ENCODE results near the gene MVB12A. TPM values are rescaled to one million over a fixed set of nuclear protein-coding genes. Genes with fewer than 3 reads are reported as not detected.

MVB12A gene
- total and polyA plus RNA-seq, 2 experiments from 2014 or later, result 130 to 148 TPM

DNA sequence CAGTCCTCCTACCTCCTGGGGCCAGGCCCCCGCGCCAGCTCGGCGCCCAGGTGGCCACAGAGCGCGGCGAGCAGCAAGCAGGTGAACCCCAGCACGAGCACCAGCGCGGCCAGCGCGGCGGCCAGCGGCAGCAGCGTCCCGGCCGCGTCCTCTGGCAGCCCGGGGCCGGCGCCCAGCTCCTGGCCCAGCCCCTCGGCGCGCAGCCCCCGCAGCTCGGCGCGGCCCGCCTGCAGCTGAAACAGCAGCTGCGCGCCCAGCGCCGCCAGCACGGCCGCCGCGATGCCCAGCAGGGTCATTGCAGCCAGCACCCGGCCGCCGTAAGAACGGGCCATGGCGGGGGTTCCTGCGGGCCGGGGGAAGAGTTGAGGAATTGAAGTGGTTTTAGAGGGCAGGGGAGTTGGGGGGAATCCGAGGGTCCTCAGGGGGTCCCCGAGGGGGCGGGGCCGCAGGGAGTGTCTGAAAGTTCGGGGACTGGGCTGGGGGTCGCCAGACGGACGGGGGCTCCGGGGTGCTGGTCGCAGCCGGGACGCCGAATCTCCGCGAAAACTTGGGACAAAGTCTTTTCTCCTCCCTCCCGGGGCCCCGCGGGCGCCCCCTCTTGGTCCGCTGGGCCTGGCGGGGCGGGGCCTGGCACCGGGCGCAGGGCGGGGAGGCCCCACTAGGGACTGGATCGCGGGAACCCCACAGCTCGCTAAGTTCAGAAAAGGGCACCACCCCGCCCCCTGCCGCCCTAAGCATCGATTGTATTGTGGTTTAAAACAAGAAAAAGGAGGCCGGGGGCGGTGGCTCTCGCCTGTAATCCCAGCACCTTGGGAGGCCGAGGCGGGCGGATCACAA is 28.5 kb downstream of the MVB12A start, which contains the start of gene TMEM221:
TSS of gene TMEM221 (minus strand) at position 538 of the 837 bp plus-strand sequence. CDS start at position 332, 206 bp downstream.
- peak within 1 kb of the TSS; percentile 52 for H3K4me3 ChIP-seq
- H3K27me3 ChIP-seq, result peaks cover 16% of the 10 kb centered on the region
- no peaks in the 10 kb centered on the region for H3K4me1 ChIP-seq (ENCODE audit: low read depth)
- H3K27ac ChIP-seq, result no peak within 1 kb of the TSS
- TF ChIP-seq, protein P1, sequence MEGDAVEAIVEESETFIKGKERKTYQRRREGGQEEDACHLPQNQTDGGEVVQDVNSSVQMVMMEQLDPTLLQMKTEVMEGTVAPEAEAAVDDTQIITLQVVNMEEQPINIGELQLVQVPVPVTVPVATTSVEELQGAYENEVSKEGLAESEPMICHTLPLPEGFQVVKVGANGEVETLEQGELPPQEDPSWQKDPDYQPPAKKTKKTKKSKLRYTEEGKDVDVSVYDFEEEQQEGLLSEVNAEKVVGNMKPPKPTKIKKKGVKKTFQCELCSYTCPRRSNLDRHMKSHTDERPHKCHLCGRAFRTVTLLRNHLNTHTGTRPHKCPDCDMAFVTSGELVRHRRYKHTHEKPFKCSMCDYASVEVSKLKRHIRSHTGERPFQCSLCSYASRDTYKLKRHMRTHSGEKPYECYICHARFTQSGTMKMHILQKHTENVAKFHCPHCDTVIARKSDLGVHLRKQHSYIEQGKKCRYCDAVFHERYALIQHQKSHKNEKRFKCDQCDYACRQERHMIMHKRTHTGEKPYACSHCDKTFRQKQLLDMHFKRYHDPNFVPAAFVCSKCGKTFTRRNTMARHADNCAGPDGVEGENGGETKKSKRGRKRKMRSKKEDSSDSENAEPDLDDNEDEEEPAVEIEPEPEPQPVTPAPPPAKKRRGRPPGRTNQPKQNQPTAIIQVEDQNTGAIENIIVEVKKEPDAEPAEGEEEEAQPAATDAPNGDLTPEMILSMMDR (IDR thresholded peaks at IDR 0.05; ENCODE audit: low read depth, low read length), result peak; percentile 62
- no peaks in the 10 kb centered on the region for H3K9me3 ChIP-seq (ENCODE audit: low read depth)
- H3K36me3 ChIP-seq, result no peaks in the 10 kb centered on the region
- DNase-seq (ENCODE audit: low read depth in 1 of 2, low spot score in 1 of 2), result peak; percentile 49 to 71

DNA sequence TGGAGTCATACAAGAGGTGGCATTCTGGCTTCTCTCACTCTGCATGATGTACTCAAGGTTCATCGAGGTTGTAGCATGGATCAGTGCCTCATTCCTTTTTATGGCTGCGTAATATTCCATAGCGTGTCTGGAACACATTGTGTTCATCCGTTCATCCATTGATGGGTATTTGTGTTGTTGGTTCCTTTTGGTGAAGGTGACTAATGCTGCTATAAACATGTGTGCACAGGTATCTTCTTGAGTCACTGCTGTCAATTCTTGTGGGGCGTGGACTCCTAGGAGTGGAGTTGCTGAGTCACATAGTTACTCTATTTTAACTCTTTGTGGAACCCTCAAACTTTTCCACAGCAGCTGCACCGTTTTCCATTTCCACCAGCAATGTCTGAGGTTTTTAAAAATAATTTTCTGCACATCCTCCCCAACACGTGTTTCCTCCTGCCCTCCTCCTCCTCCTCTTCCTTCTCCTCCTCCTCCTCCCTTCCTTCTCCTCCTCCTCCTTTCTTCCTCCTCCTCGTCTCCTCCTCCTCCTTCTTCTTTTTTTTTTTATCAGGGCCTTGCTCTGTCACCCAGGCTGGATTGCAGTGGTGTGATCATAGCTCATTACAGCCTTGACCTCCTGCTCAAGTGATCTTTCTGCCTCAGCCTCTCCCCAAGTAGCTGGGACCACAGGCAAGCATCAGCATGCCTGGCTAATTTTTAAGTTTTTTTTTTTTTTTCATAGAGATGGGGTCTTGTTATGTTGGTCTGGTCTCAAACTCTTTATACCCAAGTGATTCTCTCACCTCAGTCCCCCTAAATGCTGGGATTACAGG is 30.6 kb downstream of the MVB12A start:
- Histone ChIP-seq H3K27ac (no peak overlapping the region), H3K27me3 (peaks cover 36% of the 10 kb centered on the region), H3K36me3 (no peaks in the 10 kb centered on the region), H3K4me3 (no peak overlapping the region), H3K4me1 (ENCODE audit: low read depth) (no peaks in the 10 kb centered on the region), H3K9me3 (ENCODE audit: low read depth) (no peaks in the 10 kb centered on the region)
- DNase-seq (ENCODE audit: low read depth in 1 of 2, low spot score in 1 of 2), result no peak
- TF ChIP-seq, protein P1 (IDR thresholded peaks at IDR 0.05; ENCODE audit: low read depth, low read length), result no peak

DNA sequence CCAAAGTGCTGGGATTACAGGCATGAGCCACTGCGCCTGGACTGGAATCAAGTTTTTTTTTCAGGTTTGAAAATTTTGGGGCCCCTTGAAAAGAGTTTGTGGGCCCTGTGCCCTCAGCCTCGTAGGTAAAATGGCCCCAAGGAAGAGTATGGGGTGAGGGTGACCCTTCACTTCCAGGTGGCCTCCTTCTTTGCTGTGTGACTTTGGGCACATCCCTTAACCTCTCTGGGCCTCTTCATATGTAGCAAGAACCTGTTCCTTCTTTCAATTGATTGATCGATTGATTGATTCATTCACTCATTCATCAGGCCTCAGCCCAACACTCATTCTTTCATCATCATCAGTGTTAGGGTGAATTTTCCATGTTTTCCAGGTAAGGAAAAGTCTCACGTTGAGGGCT is 32.0 kb downstream of the MVB12A start:
- H3K27me3 ChIP-seq, result peaks cover 43% of the 10 kb centered on the region
- H3K4me3 ChIP-seq, result no peak overlapping the region
- no peaks in the 10 kb centered on the region for H3K9me3 ChIP-seq (ENCODE audit: low read depth)
- no peaks in the 10 kb centered on the region for H3K4me1 ChIP-seq (ENCODE audit: low read depth)
- TF ChIP-seq, protein P1 (IDR thresholded peaks at IDR 0.05; ENCODE audit: low read depth, low read length), result no peak
- no peak overlapping the region for H3K27ac ChIP-seq
- no peak for DNase-seq (ENCODE audit: low read depth in 1 of 2, low spot score in 1 of 2)
- H3K36me3 ChIP-seq, result no peaks in the 10 kb centered on the region

DNA sequence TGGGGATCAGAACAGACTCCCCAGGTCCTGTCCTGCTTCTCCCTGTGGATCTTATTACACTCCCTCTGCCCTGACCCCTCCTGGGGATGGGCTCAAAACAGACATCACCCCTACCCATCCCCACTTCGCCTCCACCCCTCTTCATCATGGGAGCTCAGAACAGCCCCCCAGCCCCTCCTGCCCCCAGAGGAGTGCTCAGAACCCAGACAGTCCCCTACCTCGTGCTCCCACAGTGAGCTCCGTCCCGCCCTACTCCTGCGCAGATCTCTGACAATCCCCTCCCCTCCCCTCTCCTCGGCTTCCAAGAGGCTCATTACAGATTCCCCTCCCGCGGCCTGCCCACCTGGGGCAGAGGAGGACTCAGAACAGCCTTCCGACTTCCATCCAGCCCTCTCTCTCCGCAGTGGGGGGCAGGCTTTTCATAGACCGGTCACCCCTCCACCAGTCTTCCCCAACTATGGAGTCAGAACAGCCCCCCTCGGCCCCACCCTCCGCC is 34.8 kb downstream of the MVB12A start:
- Histone ChIP-seq H3K36me3 (no peaks in the 10 kb centered on the region), H3K27me3 (peaks cover 46% of the 10 kb centered on the region), H3K4me3 (no peak overlapping the region), H3K9me3 (ENCODE audit: low read depth) (no peaks in the 10 kb centered on the region), H3K27ac (no peak overlapping the region), H3K4me1 (ENCODE audit: low read depth) (no peaks in the 10 kb centered on the region)
- TF ChIP-seq, protein P1 (IDR thresholded peaks at IDR 0.05; ENCODE audit: low read depth, low read length), result no peak
- DNase-seq (ENCODE audit: low read depth in 1 of 2, low spot score in 1 of 2), result peak in 1 of 2 donors; percentile 29

DNA sequence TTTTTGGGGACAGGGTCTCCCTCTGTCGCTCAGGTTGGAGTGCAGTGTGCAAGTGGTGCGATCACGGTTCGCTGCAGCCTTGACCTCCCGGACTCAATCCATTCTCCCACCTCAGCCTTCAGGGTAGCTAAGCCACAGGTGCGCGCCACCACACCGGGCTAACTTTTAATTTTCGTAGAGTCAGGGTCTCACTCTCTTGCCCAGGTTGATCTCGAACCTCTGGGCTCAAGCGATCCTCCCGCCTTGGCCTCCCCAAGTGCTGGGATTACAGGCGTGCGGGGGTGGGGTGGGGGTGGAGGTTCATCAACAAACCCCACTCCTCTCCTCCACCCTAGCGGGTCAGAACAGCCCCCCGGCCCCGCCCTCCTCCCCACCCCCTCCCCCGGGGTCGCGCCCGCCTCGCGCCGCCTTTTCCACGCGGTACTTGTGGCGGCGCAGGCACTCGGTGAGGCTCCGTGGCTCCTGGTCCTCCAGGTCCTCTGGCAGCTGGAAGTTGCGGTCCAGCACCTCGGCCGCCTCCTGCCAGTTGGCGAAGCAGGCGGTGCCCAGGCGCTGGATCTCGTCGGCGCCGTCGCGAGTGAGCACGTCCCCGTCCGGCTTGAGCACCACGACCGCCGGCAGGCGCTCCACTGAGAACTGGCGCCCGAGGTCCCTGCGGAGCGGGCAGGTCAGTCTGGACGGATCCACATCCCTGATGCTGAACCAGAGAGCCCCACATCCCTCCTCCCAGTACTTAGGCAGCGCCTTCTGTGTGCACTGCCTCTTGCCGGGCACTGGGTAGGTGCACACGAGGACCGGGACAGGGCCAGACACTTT is 35.7 kb downstream of the MVB12A start:
- H3K9me3 ChIP-seq (ENCODE audit: low read depth), result no peaks in the 10 kb centered on the region
- no peaks in the 10 kb centered on the region for H3K4me1 ChIP-seq (ENCODE audit: low read depth)
- no peaks in the 10 kb centered on the region for H3K36me3 ChIP-seq
- DNase-seq (ENCODE audit: low read depth in 1 of 2, low spot score in 1 of 2), result no peak
- H3K27me3 ChIP-seq, result peaks cover 46% of the 10 kb centered on the region
- no peak overlapping the region for H3K27ac ChIP-seq
- H3K4me3 ChIP-seq, result no peak overlapping the region
- TF ChIP-seq, protein P1 (IDR thresholded peaks at IDR 0.05; ENCODE audit: low read depth, low read length), result no peak

All from cardiac muscle cell (in vitro differentiated cells and primary cell).